Ovary (tissue), 3 donors: ENCODE data around the gene MRPL12.

Experiments used
- CTCF ChIP-seq, 3 donors: fragments of 450-650 bp in 2 of 3; fragments of 200-600 bp in 1 of 3; IDR thresholded peaks; one replicate each; pipeline versions ENCODE4 v1.5.1 to v1.8.0; 2016 to 2022; ENCODE audit warnings: antibody characterized with exemption in 3 of 3, mild to moderate bottlenecking in 1 of 3
- EP300 ChIP-seq: sonication (generic); formaldehyde crosslinking; IDR thresholded peaks from one replicate; pipeline ENCODE4 v1.6.1; 2017; ENCODE audit warnings: antibody characterized with exemption
- donor health status: DM: no; HTN: no; CAD: no.

GRCh38 chr17:81680150-81680549, 23.0 kb upstream of the MRPL12 start:
- TF ChIP-seq CTCF (IDR thresholded peaks at IDR 0.05), result no peak
- TF ChIP-seq EP300, result no peak
